B cell (primary cell): ENCODE measurements around the gene NCK2. TPM values are rescaled to one million over a fixed set of nuclear protein-coding genes. Genes with fewer than 3 reads are reported as not detected.
A peak's percentile ranks its signal among the peaks of the same experiment; 100 is the strongest.

Experiments used
- ATAC-seq: fragments of 200-7000 bp; cut with Tn5 transposase; one replicate; pipeline ENCODE4 v1.10.0; 2021; ENCODE audit warnings: low read depth, mild to moderate bottlenecking, moderate number of reproducible peaks, moderate library complexity
- CTCF ChIA-PET: fragments of 350-600 bp; sonication (Branson Sonifier 250); formaldehyde crosslinking; loops from one replicate; lab custom pipeline; 2021; ENCODE audit warnings: antibody characterized with exemption, inconsistent platforms; lab: Charles Lee
- POLR2A ChIA-PET: fragments of 350-600 bp; sonication (Branson Sonifier 250); formaldehyde crosslinking; loops from one replicate; lab custom pipeline; 2021; ENCODE audit warnings: antibody characterized with exemption; lab: Charles Lee
- DNase-seq: peaks from one replicate; pipeline ENCODE4 v3.0.0; 2013
- H2AFZ ChIP-seq: 2 replicates; pipeline ENCODE4 v1.6.1; 2012; ENCODE audit warnings: mild to moderate bottlenecking, low read depth, low read length; ENCODE audit not compliant: insufficient read depth, poor library complexity, severe bottlenecking
- H3K27ac ChIP-seq, 2 donors: 1 replicate in 1 of 2; 2 replicates in 1 of 2; pipeline ENCODE4 v1.5.1; 2012 to 2013; ENCODE audit warnings: low read length in 2 of 2, mild to moderate bottlenecking in 2 of 2, moderate library complexity in 1 of 2
- H3K27me3 ChIP-seq, 4 experiments: fragments of 200-600 bp in 1 of 4; sonication (generic) in 1 of 4; replicated peaks in 1 of 4; 1 replicate in 2 of 4; 2 replicates in 2 of 4; pipeline versions ENCODE4 v1.6.1 to v1.7.0; 2013 to 2016; ENCODE audit warnings: low read length in 3 of 4, mild to moderate bottlenecking in 2 of 4, mixed read lengths in 1 of 4, moderate library complexity in 1 of 4; ENCODE audit not compliant: insufficient read depth in 4 of 4, control insufficient read depth in 3 of 4; ENCODE audit errors: control extremely low read depth in 1 of 4
- H3K36me3 ChIP-seq, 2 experiments: replicated peaks in 1 of 2; 1 replicate in 1 of 2; 2 replicates in 1 of 2; pipeline versions ENCODE4 v1.6.1 to v1.7.1; 2013; ENCODE audit warnings: low read length in 1 of 2; ENCODE audit not compliant: insufficient read depth in 2 of 2, control insufficient read depth in 1 of 2; ENCODE audit errors: control extremely low read depth in 1 of 2, extremely low read depth in 1 of 2
- H3K4me1 ChIP-seq, 2 donors: fragments of 200-600 bp in 1 of 2; sonication (generic) in 1 of 2; 1 replicate in 1 of 2; 2 replicates in 1 of 2; pipeline versions ENCODE4 v1.5.1 to v1.6.1; 2013 to 2017; ENCODE audit warnings: low read length in 2 of 2; ENCODE audit not compliant: control insufficient read depth in 2 of 2, insufficient read depth in 2 of 2
- H3K4me2 ChIP-seq: replicated peaks from 2 replicates; pipeline ENCODE3; 2012; ENCODE audit warnings: mild to moderate bottlenecking, low read depth, low read length; ENCODE audit not compliant: poor library complexity, severe bottlenecking
- H3K4me3 ChIP-seq, 5 experiments: fragments of 200-600 bp in 1 of 5; sonication (generic) in 1 of 5; 1 replicate in 3 of 5; 2 replicates in 2 of 5; pipeline versions ENCODE4 v1.5.1 to v1.7.0; 2011 to 2016; ENCODE audit warnings: low read length in 4 of 5, mild to moderate bottlenecking in 4 of 5, low read depth in 2 of 5, control low read depth in 1 of 5, moderate library complexity in 1 of 5; ENCODE audit not compliant: insufficient read depth in 1 of 5; ENCODE audit errors: control extremely low read depth in 1 of 5, extremely low read depth in 1 of 5
- H3K79me2 ChIP-seq: fragments of 200-600 bp; sonication (generic); one replicate; pipeline ENCODE4 v1.6.0; 2016; ENCODE audit warnings: low read length; ENCODE audit not compliant: control insufficient read depth, insufficient read depth
- H3K9ac ChIP-seq: fragments of 200-600 bp; sonication (generic); 2 replicates; pipeline ENCODE4 v1.6.1; 2017; ENCODE audit warnings: mild to moderate bottlenecking, low read length, moderate library complexity
- H3K9me3 ChIP-seq, 3 donors: one replicate each; pipeline versions ENCODE4 v1.6.1 to v1.7.1; 2013; ENCODE audit warnings: low read length in 2 of 3; ENCODE audit not compliant: control insufficient read depth in 2 of 3, insufficient read depth in 1 of 3; ENCODE audit errors: control extremely low read depth in 1 of 3
- H4K20me1 ChIP-seq: 2 replicates; pipeline ENCODE4 v1.6.0; 2012; ENCODE audit warnings: mild to moderate bottlenecking, low read length; ENCODE audit not compliant: insufficient read depth, control insufficient read depth, poor library complexity, severe bottlenecking
- H3K27ac Mint-ChIP-seq: one replicate; pipeline ENCODE4 v1.8.0; 2021; ENCODE audit warnings: mixed read lengths
- H3K27me3 Mint-ChIP-seq: one replicate; pipeline ENCODE4 v1.8.0; 2021; ENCODE audit warnings: mixed read lengths
- H3K4me1 Mint-ChIP-seq: one replicate; pipeline ENCODE4 v1.8.0; 2021; ENCODE audit warnings: mixed read lengths
- H3K4me3 Mint-ChIP-seq: one replicate; pipeline ENCODE4 v1.8.0; 2021; ENCODE audit warnings: mixed read lengths
- H3K9me3 Mint-ChIP-seq: one replicate; pipeline ENCODE4 v1.8.0; 2022; ENCODE audit warnings: mixed read lengths; ENCODE audit not compliant: insufficient read depth
- CTCF ChIP-seq: fragments of 200-600 bp; IDR thresholded peaks from one replicate; pipeline ENCODE4 v1.8.0; 2022; ENCODE audit warnings: antibody characterized with exemption, mild to moderate bottlenecking
- EZH2 ChIP-seq: IDR thresholded peaks from 2 replicates; pipeline ENCODE4 v1.6.1; 2012; ENCODE audit warnings: borderline replicate concordance, low read depth, mild to moderate bottlenecking, moderate library complexity, low read length; ENCODE audit not compliant: insufficient read depth, poor library complexity, severe bottlenecking
- WGBS: methylation state at CpG from one replicate; pipeline ENCODE4 v1.1.5; 2013; ENCODE audit warnings: missing lambda C conversion rate; ENCODE audit not compliant: insufficient coverage; 5-methylcytosine and 5-hydroxymethylcytosine counted together
- intact Hi-C: fragments of 100-400 bp; cut with micrococcal nuclease; formaldehyde crosslinking; loops from one replicate; pipeline ENCODE4 v1.10.0; 2022
- polyA plus RNA-seq: library from polyadenylated mRNA; depleted of rRNA; stranded (reverse); fragments of >200 nt; gene quantifications from 2 replicates; pipeline ENCODE4 v1.2.3, GENCODE V29; 2012
- total RNA-seq, 2 donors: library from RNA; stranded (reverse); fragments of 120-200 nt in 1 of 2; gene quantifications; 1 replicate in 1 of 2; 2 replicates in 1 of 2; pipeline versions ENCODE4 v1.2.3 to v1.2.4, GENCODE V29; 2013 to 2022

NCK2 gene
- total and polyA plus RNA-seq, 2 donors (not counting 1 experiment from before 2014, with no cell fraction given): 64.2 to 72.3 TPM

- no peak overlapping the region for H2AFZ ChIP-seq
- H3K4me2 ChIP-seq: no peak overlapping the region
- H3K9ac ChIP-seq: no peak overlapping the region
- peaks cover 88% of the 10 kb centered on the region for H4K20me1 ChIP-seq
- Mint-ChIP-seq H3K4me3 (no peak overlapping the region), H3K27ac (peak overlapping the region; percentile 69), H3K9me3 (no peaks in the 10 kb centered on the region), H3K4me1 (peaks cover 66% of the 10 kb centered on the region), H3K27me3 (no peaks in the 10 kb centered on the region)
- WGBS: 64% methylated on average over 4 of the region's 4 CpGs
- ChIA-PET POLR2A (no interaction called here), CTCF (no interaction called here)
- peaks cover 98% of the 10 kb centered on the region for H3K79me2 ChIP-seq
- H3K4me1 ChIP-seq: peaks cover 27 to 35% of the 10 kb centered on the region in 2 donors
- peak overlapping the region in 1 of 2 donors; percentile 56 for H3K27ac ChIP-seq
- DNase-seq (no peak), ATAC-seq (no peak)
- H3K4me3 ChIP-seq: no peak overlapping the region
- peaks cover 4 to 38% of the 10 kb centered on the region in 2 experiments for H3K36me3 ChIP-seq
- TF ChIP-seq CTCF (no peak), EZH2 (no peak)
- H3K9me3 ChIP-seq: peaks cover 0 to 20% (median 0%) of the 10 kb centered on the region in 3 donors
- intact Hi-C loops: no loop called here
- H3K27me3 ChIP-seq: no peaks in the 10 kb centered on the region
These were observed 131.5 kb downstream of the NCK2 start for GRCh38 chr2:105876191-105876590.

GRCh38 chr2:105877945-105878344 lies 133.2 kb downstream of the NCK2 start:
- peaks cover 14 to 24% of the 10 kb centered on the region in 2 donors for H3K4me1 ChIP-seq
- no peak overlapping the region for H3K4me3 Mint-ChIP-seq
- peaks cover 4 to 50% of the 10 kb centered on the region in 2 experiments for H3K36me3 ChIP-seq
- POLR2A ChIA-PET: no interaction called here
- no peaks in the 10 kb centered on the region for H3K27me3 ChIP-seq
- H3K27ac ChIP-seq: peak overlapping the region in 1 of 2 donors; percentile 45
- peaks cover 0 to 28% (median 0%) of the 10 kb centered on the region in 3 donors for H3K9me3 ChIP-seq
- intact Hi-C loops: no loop called here
- no peak for DNase-seq
- TF ChIP-seq EZH2 (no peak), CTCF (no peak)
- H3K9me3 Mint-ChIP-seq: no peaks in the 10 kb centered on the region
- WGBS: 86% methylated on average over 1 of the region's 2 CpGs
- no peak overlapping the region for H3K9ac ChIP-seq
- H3K79me2 ChIP-seq: peaks cover 98% of the 10 kb centered on the region
- no peak overlapping the region for H2AFZ ChIP-seq
- H3K4me1 Mint-ChIP-seq: peaks cover 55% of the 10 kb centered on the region
- peak overlapping the region; percentile 26 for H3K27ac Mint-ChIP-seq
- no peak overlapping the region for H3K4me2 ChIP-seq
- no peak overlapping the region for H3K4me3 ChIP-seq
- no peak for ATAC-seq
- CTCF ChIA-PET: no interaction called here
- peaks cover 91% of the 10 kb centered on the region for H4K20me1 ChIP-seq
- no peaks in the 10 kb centered on the region for H3K27me3 Mint-ChIP-seq
